ENCODE measurements around the gene RIMS4.

DNA sequence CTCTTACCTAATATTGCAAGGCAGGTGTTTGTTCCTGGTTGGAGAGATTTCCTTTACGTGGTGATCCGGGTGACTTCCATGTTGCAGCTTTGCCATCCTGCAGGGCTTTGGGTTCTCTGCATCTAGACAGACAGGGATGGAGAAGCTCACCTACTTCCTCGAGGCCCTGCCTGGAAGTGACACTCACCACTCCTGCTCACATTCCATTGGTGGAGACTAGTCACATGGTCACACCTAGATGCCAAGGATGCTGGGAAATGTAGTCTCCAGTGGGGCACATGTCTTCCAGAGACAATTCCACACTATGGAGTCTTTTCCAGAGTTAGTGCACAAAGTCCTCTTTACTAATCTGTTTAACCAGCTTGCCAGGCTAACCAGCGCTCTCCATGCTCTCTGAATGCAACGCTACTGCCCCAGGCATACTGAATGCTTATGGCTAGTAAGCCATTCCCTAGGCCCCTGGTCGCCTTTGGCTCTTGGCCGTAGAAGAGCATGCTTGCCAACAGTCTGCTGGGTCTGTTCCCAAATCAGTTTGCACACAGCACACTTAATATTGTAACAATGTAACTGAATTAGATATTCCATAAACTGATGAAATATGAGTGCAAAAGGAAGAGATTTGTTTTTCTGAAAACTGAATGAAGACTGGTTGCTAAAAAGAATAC lies 71.4 kb downstream of the RIMS4 start:
- TF ChIP-seq, protein P1, sequence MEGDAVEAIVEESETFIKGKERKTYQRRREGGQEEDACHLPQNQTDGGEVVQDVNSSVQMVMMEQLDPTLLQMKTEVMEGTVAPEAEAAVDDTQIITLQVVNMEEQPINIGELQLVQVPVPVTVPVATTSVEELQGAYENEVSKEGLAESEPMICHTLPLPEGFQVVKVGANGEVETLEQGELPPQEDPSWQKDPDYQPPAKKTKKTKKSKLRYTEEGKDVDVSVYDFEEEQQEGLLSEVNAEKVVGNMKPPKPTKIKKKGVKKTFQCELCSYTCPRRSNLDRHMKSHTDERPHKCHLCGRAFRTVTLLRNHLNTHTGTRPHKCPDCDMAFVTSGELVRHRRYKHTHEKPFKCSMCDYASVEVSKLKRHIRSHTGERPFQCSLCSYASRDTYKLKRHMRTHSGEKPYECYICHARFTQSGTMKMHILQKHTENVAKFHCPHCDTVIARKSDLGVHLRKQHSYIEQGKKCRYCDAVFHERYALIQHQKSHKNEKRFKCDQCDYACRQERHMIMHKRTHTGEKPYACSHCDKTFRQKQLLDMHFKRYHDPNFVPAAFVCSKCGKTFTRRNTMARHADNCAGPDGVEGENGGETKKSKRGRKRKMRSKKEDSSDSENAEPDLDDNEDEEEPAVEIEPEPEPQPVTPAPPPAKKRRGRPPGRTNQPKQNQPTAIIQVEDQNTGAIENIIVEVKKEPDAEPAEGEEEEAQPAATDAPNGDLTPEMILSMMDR (IDR thresholded peaks at IDR 0.05; ENCODE audit: insufficient read depth, low read length): no peak
- TF ChIP-seq GABPA (IDR thresholded peaks at IDR 0.05; ENCODE audit: low read depth): no peak

Data from HL-60 (cell line).